ENCODE data around the gene CATSPER1. TPM values are rescaled to one million over a fixed set of nuclear protein-coding genes. Genes with fewer than 3 reads are reported as not detected.

The CATSPER1 gene
- total and polyA plus RNA-seq, 2 of the 8 experiments (the other 6 are each of a cell fraction or from before 2014, with no cell fraction given), result not detected

DNA sequence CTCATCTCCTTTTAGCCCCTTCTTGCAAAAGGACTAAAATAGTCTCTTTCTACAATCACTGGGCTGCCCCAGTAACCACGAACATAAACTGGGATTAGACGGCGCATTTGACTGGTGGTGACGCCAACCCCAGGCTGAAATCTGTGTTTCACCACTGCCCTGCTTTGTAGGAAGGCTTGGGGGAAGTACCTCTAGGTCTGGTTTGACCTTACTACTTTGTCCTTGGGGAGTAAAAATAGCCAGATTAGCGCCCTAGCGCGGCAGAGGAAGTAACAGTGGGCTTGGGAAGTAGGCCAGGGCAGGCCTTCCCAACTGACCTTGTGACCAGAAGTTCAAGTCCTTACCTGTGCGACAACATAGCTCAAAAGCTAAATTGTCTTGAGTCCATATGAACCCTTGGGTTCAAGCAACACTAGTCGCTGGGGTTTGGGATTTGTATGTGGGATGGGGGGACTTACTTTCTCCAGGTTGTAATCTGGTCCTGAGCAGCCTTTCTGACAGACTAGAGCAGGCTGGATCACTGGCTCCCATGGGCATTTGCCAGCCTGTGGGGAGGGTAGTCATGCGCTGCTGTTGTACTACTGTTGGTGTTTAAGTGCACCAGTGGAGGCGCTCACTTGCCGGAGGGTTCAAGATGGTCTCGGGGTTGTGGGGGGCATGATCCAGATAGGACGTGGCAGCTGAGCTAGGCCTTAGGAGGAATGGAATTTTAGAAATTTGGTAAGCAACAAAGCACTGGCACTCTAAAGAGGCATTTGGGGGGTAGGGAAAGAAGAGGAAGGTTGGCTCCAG, 42.8 kb upstream of the CATSPER1 start:
- Histone ChIP-seq H3K23ac (ENCODE audit: insufficient read length) (no peak overlapping the region), H4K91ac (replicated peaks; ENCODE audit: insufficient read length, low read length) (no peak overlapping the region), H3K9me3 (ENCODE audit: insufficient read depth in 2 of 2, low read depth in 1 of 2, low read length in 1 of 2) (no peaks in the 10 kb centered on the region), H2BK120ac (replicated peaks; ENCODE audit: low read depth, low read length) (no peak overlapping the region), H4K5ac (ENCODE audit: insufficient read length, low read depth, low read length) (peak overlapping the region; percentile 18), H2BK15ac (ENCODE audit: low read length) (no peak overlapping the region), H2AK5ac (ENCODE audit: low read depth, low read length) (peak overlapping the region; percentile 61; the same call in 1 of the 2 replicates), H3K4ac (replicated peaks; ENCODE audit: insufficient read length, low read depth, low read length) (peak overlapping the region; percentile 35), H4K20me1 (replicated peaks in 1 of 2; ENCODE audit: control insufficient read depth in 1 of 2, insufficient read depth in 2 of 2, low read length in 2 of 2) (peaks cover 2 to 17% of the 10 kb centered on the region in 2 experiments), H3K56ac (replicated peaks; ENCODE audit: insufficient read length, low read depth, low read length) (peak overlapping the region; percentile 48), H2BK12ac (ENCODE audit: low read depth, low read length) (no peak overlapping the region), H3K36me3 (ENCODE audit: control insufficient read depth in 2 of 4, insufficient read depth in 4 of 4, low read length in 3 of 4) (peaks cover 10 to 43% (median 33%) of the 10 kb centered on the region in 4 experiments), H4K8ac (ENCODE audit: extremely low read depth, insufficient read depth, low read length) (peak overlapping the region; percentile 62), H2AFZ (ENCODE audit: low read length) (no peak overlapping the region), H2BK5ac (ENCODE audit: low read depth, low read length) (peak overlapping the region; percentile 85), H3K79me2 (ENCODE audit: control insufficient read depth in 1 of 2, insufficient read depth in 2 of 2, low read length in 2 of 2) (peaks cover 0 to 13% of the 10 kb centered on the region in 2 experiments; a peak in 2 of 4 replicates), H3K23me2 (ENCODE audit: low read depth, low read length) (no peaks in the 10 kb centered on the region; the same call in 1 of the 2 replicates), H3K4me2 (ENCODE audit: insufficient read depth in 1 of 2, low read depth in 2 of 2, low read length in 2 of 2) (peak overlapping the region; percentile 75 to 85), H3K9ac (replicated peaks in 1 of 4; ENCODE audit: extremely low read depth in 1 of 4, low read depth in 3 of 4, low read length in 3 of 4) (no peak overlapping the region; a peak in 2 of 7 replicates), H3K4me1 (replicated peaks in 1 of 4; ENCODE audit: control insufficient read depth in 3 of 4, insufficient read depth in 4 of 4, low read length in 3 of 4) (peaks cover 5 to 13% (median 8%) of the 10 kb centered on the region in 4 experiments; a peak in 6 of 7 replicates), H3K4me3 (ENCODE audit: extremely low read depth in 1 of 4, insufficient read depth in 2 of 4, low read depth in 3 of 4, low read length in 4 of 4) (peak overlapping the region; percentile 43 to 90 (median 63)), H3K18ac (ENCODE audit: extremely low read depth, low read length) (no peak overlapping the region; the same call in 1 of the 2 replicates), H3K27ac (ENCODE audit: low read depth, low read length) (peak overlapping the region; percentile 46), H3K79me1 (ENCODE audit: low read depth, low read length) (no peaks in the 10 kb centered on the region; the same call in 1 of the 2 replicates), H3K14ac (ENCODE audit: insufficient read length) (no peak overlapping the region), H2BK20ac (ENCODE audit: low read length) (peak overlapping the region; percentile 61; the same call in 1 of the 2 replicates), H3K27me3 (replicated peaks in 1 of 4; ENCODE audit: control insufficient read depth in 3 of 4, extremely low read depth in 1 of 4, insufficient read depth in 3 of 4, low read length in 3 of 4) (no peaks in the 10 kb centered on the region)
- CTCF ChIA-PET (ENCODE audit: partially characterized antibody), result interaction anchor here (0.6 to 8.8 kb wide), 31 partner anchors 8 to 220 kb away, joined by 3 to 144 read pairs (median 4); partner anchors contain the start of genes BANF1, CCDC85B, CST6 and EIF1AD
- POLR2A ChIA-PET (ENCODE audit: partially characterized antibody), result interaction anchor here (0.8 to 9.7 kb wide), 10 partner anchors 14 to 242 kb away, joined by 3 to 150 read pairs (median 4); partner anchors contain the start of genes GAL3ST3, RAB1B and SF3B2
- no peak for FAIRE-seq
- peak in 1 of 2 experiments; percentile 48 for DNase-seq (ENCODE audit: low read depth in 1 of 2, low spot score in 2 of 2)
- WGBS, 2 experiments (ENCODE audit: extremely low coverage in 1 of 2, insufficient coverage in 1 of 2, insufficient read length in 1 of 2, insufficient replicate concordance in 2 of 2, low coverage in 1 of 2, low lambda C conversion rate in 2 of 2, missing lambda C conversion rate in 1 of 2), result 77% methylated on average over 14 of the region's 14 CpGs; no CpG with 5 or more reads in 1 of the 2 experiments
- TF ChIP-seq HDAC6 (IDR thresholded peaks at IDR 0.05; ENCODE audit: low read depth, low read length) (no peak), EZH2 (IDR thresholded peaks at IDR 0.05; ENCODE audit: low read depth, low read length, severe bottlenecking) (peak; percentile 40), RAD21 (IDR thresholded peaks at IDR 0.05 in 1 of 2, conservative IDR thresholded peaks at IDR 0.05 in 1 of 2; ENCODE audit: low read depth in 2 of 2, low read length in 2 of 2) (0 out of 4 replicates have a peak, but pooled peaks of 1 of the 2 experiments have one; percentile 7), SP1 (IDR thresholded peaks at IDR 0.05; ENCODE audit: low read depth, low read length) (0 out of 2 replicates have a peak, but pooled peaks have one; percentile 36), JUND (IDR thresholded peaks at IDR 0.05; ENCODE audit: low read length) (no peak), TEAD4 (IDR thresholded peaks at IDR 0.05; ENCODE audit: low read depth, low read length) (0 out of 2 replicates have a peak, but pooled peaks have one; percentile 47)
- TF ChIP-seq, protein P1, sequence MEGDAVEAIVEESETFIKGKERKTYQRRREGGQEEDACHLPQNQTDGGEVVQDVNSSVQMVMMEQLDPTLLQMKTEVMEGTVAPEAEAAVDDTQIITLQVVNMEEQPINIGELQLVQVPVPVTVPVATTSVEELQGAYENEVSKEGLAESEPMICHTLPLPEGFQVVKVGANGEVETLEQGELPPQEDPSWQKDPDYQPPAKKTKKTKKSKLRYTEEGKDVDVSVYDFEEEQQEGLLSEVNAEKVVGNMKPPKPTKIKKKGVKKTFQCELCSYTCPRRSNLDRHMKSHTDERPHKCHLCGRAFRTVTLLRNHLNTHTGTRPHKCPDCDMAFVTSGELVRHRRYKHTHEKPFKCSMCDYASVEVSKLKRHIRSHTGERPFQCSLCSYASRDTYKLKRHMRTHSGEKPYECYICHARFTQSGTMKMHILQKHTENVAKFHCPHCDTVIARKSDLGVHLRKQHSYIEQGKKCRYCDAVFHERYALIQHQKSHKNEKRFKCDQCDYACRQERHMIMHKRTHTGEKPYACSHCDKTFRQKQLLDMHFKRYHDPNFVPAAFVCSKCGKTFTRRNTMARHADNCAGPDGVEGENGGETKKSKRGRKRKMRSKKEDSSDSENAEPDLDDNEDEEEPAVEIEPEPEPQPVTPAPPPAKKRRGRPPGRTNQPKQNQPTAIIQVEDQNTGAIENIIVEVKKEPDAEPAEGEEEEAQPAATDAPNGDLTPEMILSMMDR (IDR thresholded peaks at IDR 0.05; ENCODE audit: control extremely low read depth in 1 of 3, insufficient read depth in 1 of 3, low read depth in 1 of 3, low read length in 3 of 3), result peak; percentile 21 to 39 (median 38); a peak in 3 of 4 replicates
